ENCODE results near the gene ATP5MG. TPM values are rescaled to one million over a fixed set of nuclear protein-coding genes. Genes with fewer than 3 reads are reported as not detected.

The ATP5MG gene
- polyA plus RNA-seq, 2 of the 4 experiments (the other 2 are of a cell fraction): 337 to 438 TPM

DNA sequence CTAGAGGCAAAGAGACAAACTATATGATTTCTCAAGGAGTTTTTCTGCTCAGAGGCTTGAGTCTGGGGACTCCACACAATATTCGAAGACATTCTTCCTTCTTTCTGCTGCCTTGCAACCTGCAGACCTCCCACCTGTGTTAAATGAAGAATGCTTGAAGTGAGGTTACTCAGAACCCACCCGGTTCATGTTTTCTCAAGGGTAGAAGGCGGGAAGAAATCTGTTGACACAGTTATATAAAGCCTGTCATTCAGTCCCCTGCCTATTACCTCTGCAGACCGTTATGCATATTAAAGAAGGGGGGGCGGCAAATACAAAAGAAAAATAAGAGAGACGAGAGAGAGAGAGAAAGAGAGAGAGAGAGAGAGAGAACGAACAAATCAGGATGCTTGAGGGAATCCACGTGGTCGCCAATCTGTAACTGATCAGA, 32.7 kb downstream of the ATP5MG start:
- FAIRE-seq (no peak), ATAC-seq (no peak), DNase-seq (ENCODE audit: low read depth in 1 of 2, low spot score in 1 of 2) (no peak)
- Histone ChIP-seq H3K4me3 (no peak overlapping the region), H3K9me3 (no peaks in the 10 kb centered on the region), H3K4me2 (peak overlapping the region; percentile 97; the same call in 2 of the 3 replicates), H3K27ac (no peak overlapping the region), H3K4me1 (peaks cover 11% of the 10 kb centered on the region; the same call in 2 of the 3 replicates)
- CTCF ChIA-PET: no interaction called here
- POLR2A ChIA-PET: no interaction called here
- 68% methylated on average over 9 of the region's 9 CpGs for WGBS (ENCODE audit: missing lambda C conversion rate)
- TF ChIP-seq, protein P1, sequence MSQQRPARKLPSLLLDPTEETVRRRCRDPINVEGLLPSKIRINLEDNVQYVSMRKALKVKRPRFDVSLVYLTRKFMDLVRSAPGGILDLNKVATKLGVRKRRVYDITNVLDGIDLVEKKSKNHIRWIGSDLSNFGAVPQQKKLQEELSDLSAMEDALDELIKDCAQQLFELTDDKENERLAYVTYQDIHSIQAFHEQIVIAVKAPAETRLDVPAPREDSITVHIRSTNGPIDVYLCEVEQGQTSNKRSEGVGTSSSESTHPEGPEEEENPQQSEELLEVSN (IDR thresholded peaks at IDR 0.05; ENCODE audit: borderline replicate concordance, low read depth): 0 out of 2 replicates have a peak, but pooled peaks have one; percentile 6
- no peak for TF ChIP-seq POLR2AphosphoS2 (conservative IDR thresholded peaks at IDR 0.05; ENCODE audit: low read length)

DNA sequence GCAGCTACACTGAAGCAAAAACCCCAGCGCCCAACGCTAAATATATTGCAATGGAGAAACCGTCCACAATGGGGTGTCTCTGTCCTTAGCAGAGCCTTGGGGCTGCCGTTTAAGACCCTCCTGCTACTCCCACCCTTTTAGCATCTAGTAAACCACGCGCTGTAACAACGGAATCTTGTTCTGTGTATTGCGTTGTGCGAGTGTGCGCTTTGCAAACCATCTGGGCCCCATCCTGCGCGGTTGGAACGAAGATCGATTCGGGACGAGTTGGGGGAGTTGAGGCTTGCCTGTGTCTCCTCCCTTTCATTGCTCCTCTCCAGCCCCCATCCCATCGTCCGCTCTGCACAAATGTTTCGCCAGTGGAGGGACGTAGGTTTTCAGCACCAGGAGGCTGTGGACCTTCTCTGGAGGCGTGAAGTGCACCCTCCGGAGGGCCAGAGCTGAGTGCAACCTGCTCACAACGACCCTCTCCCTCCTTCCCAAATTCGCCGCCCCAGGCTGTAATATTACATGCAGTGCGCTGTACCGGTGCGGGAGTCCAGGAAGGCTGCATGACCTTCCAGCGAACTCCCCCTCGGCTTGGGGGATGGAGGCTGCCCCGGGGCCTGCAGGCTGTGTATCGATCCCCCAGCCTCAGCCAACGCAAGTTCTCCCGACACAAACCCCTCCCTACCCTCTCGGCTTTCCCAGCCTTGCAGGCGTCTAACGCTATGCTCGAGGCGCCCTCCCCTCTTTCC, 33.3 kb downstream of the ATP5MG start:
- peaks cover 17% of the 10 kb centered on the region; the same call in 2 of the 3 replicates for H3K4me1 ChIP-seq
- H3K27ac ChIP-seq: peak overlapping the region; percentile 92 to 99
- CTCF ChIA-PET: interaction anchor here (0.8 to 1.2 kb wide), 3 partner anchors 54 to 237 kb away, joined by 3 to 4 read pairs (median 4); no protein-coding TSS in a partner anchor
- POLR2A ChIA-PET: interaction anchor here (0.9 to 1.1 kb wide), 2 partner anchors 13 to 33 kb away, joined by 3 read pairs; no protein-coding TSS in a partner anchor
- ATAC-seq (peak in 1 of 2 experiments; percentile 8; a peak in 3 of 6 replicates), DNase-seq (ENCODE audit: low read depth in 1 of 2, low spot score in 1 of 2) (no peak), FAIRE-seq (no peak)
- peak overlapping the region; percentile 97 for H3K4me2 ChIP-seq
- WGBS (ENCODE audit: missing lambda C conversion rate): 47% methylated on average over 35 of the region's 39 CpGs
- TF ChIP-seq, protein P2, sequence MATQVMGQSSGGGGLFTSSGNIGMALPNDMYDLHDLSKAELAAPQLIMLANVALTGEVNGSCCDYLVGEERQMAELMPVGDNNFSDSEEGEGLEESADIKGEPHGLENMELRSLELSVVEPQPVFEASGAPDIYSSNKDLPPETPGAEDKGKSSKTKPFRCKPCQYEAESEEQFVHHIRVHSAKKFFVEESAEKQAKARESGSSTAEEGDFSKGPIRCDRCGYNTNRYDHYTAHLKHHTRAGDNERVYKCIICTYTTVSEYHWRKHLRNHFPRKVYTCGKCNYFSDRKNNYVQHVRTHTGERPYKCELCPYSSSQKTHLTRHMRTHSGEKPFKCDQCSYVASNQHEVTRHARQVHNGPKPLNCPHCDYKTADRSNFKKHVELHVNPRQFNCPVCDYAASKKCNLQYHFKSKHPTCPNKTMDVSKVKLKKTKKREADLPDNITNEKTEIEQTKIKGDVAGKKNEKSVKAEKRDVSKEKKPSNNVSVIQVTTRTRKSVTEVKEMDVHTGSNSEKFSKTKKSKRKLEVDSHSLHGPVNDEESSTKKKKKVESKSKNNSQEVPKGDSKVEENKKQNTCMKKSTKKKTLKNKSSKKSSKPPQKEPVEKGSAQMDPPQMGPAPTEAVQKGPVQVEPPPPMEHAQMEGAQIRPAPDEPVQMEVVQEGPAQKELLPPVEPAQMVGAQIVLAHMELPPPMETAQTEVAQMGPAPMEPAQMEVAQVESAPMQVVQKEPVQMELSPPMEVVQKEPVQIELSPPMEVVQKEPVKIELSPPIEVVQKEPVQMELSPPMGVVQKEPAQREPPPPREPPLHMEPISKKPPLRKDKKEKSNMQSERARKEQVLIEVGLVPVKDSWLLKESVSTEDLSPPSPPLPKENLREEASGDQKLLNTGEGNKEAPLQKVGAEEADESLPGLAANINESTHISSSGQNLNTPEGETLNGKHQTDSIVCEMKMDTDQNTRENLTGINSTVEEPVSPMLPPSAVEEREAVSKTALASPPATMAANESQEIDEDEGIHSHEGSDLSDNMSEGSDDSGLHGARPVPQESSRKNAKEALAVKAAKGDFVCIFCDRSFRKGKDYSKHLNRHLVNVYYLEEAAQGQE (IDR thresholded peaks at IDR 0.05): peak; percentile 66; the same call in 1 of the 2 replicates
- TF ChIP-seq POLR2AphosphoS2 (conservative IDR thresholded peaks at IDR 0.05; ENCODE audit: low read length) (no peak), SREBF2 (IDR thresholded peaks at IDR 0.05) (no peak)
- H3K4me3 ChIP-seq: peak overlapping the region; percentile 95
- H3K9me3 ChIP-seq: no peaks in the 10 kb centered on the region

DNA sequence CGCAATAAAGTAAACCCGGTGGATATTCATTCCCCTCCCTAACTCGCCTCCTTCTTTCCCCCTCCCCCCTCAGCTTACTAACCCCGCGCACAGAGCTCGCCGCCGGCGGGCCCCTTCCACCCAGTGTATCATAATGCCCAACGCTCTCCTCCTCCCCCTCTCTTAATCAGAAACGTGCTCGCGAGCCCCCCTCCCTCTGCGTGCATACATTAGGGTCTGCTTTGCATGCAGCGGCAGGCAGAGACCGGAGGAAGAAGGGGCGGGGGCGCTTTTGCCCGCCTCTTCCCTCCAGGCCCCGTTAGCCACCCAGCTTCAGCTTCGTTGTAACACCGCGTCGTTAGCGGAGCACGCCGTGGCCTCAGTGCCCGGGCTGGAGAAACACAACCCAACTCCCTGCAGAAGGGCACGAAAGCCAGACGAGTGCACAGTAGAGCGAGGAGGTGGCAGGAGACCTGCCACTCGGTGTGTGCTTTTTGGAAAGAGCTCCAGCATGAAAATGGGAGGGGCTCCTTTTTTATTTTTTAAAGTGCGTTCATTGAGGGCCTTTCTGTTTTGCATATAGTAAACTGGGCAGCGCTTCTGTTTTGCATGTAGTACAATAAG, 34.0 kb downstream of the ATP5MG start:
- H3K9me3 ChIP-seq: no peaks in the 10 kb centered on the region
- peak; percentile 29 to 37 for DNase-seq (ENCODE audit: low read depth in 1 of 2, low spot score in 1 of 2)
- H3K4me1 ChIP-seq: peaks cover 22% of the 10 kb centered on the region; the same call in 2 of the 3 replicates
- FAIRE-seq: no peak
- peak overlapping the region; percentile 95 for H3K4me3 ChIP-seq
- ChIA-PET POLR2A (interaction anchor here (0.9 to 1.2 kb wide), 3 partner anchors 9 to 33 kb away, joined by 3 read pairs; no protein-coding TSS in a partner anchor), CTCF (interaction anchor here (0.8 to 1.2 kb wide), 3 partner anchors 53 to 237 kb away, joined by 3 to 4 read pairs (median 4); no protein-coding TSS in a partner anchor)
- ATAC-seq: peak; percentile 45 to 65
- H3K27ac ChIP-seq: peak overlapping the region; percentile 92 to 99
- peak overlapping the region; percentile 97 for H3K4me2 ChIP-seq
- 0% methylated on average over 8 of the region's 34 CpGs for WGBS (ENCODE audit: missing lambda C conversion rate)
- TF ChIP-seq, protein P3, sequence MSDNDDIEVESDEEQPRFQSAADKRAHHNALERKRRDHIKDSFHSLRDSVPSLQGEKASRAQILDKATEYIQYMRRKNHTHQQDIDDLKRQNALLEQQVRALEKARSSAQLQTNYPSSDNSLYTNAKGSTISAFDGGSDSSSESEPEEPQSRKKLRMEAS (IDR thresholded peaks at IDR 0.05): peak; percentile 32; the same call in 1 of the 2 replicates
- peak; percentile 51 for TF ChIP-seq POLR2A (IDR thresholded peaks at IDR 0.05; ENCODE audit: low read length)
- no peak for TF ChIP-seq NR3C1 (IDR thresholded peaks at IDR 0.05)

DNA sequence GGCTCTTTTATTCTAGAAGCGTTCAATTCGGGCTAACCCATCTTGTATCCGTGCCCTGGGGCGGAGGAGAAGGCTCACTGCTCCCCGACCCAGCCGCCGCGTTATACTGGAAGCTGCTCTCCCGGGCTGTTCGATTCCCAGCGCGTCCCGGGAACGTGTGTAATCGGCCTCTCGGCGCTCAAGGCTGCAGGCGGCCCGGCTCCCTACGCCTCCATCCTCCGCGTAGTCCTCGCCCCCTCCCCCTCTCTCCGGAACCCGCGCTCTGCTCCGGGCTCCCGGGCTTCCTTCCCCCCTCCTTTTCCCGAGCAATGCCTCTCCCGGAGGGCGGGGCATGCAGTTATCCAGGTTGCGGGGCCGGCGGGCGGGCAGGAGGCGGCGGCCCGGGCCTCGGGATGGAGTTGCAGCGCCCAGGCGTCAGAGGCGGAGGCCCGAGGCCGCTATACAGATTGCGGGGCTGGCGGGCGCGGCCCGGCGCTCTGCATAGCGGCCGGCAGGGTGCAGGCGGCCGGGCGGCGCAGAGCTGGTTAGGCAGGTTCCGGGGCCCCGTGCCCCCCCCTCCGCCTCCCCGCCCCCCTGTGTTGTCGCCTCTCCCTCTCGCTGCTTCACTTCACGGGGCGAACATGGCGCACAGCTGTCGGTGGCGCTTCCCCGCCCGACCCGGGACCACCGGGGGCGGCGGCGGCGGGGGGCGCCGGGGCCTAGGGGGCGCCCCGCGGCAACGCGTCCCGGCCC, 34.7 kb downstream of the ATP5MG start, which contains the start of gene KMT2A:
KMT2A (plus strand) TSS at position 600 of the 732 bp plus-strand sequence; CDS start at position 621, 21 bp downstream.
- ATAC-seq (peak; percentile 73 to 77), FAIRE-seq (no peak), DNase-seq (ENCODE audit: low read depth in 1 of 2, low spot score in 1 of 2) (peak; percentile 76 to 96)
- peak within 1 kb of the TSS; percentile 93 to 99 for H3K27ac ChIP-seq
- ChIA-PET CTCF (interaction anchor here (0.8 to 1.2 kb wide), 3 partner anchors 52 to 238 kb away, joined by 3 to 4 read pairs (median 4); no protein-coding TSS in a partner anchor), POLR2A (interaction anchor here (0.5 to 1.2 kb wide), 6 partner anchors 8 to 52 kb away, joined by 3 to 5 read pairs (median 3); no protein-coding TSS in a partner anchor)
- H3K4me1 ChIP-seq: peaks cover 26% of the 10 kb centered on the region; the same call in 2 of the 3 replicates
- 5% methylated on average over 8 of the region's 83 CpGs for WGBS (ENCODE audit: missing lambda C conversion rate)
- peak within 1 kb of the TSS; percentile 97 for H3K4me2 ChIP-seq
- peak within 1 kb of the TSS; percentile 95 for H3K4me3 ChIP-seq
- no peaks in the 10 kb centered on the region for H3K9me3 ChIP-seq
- TF ChIP-seq MYC (IDR thresholded peaks at IDR 0.05; ENCODE audit: borderline replicate concordance, low read length) (no peak), RAD21 (conservative IDR thresholded peaks at IDR 0.05 in 1 of 2, IDR thresholded peaks at IDR 0.05 in 1 of 2) (peak in 1 of 2 experiments; percentile 15; a peak in 1 of 5 replicates), JUN (IDR thresholded peaks at IDR 0.05) (peak; percentile 83 to 98; a peak in 4 of 5 replicates), SREBF2 (IDR thresholded peaks at IDR 0.05) (no peak), MAZ (IDR thresholded peaks at IDR 0.05; ENCODE audit: borderline replicate concordance, low read depth, low read length) (peak; percentile 21; the same call in 1 of the 2 replicates), TP53 (CRISPR knock-in tag; IDR thresholded peaks at IDR 0.05) (no peak)
- TF ChIP-seq, protein P2 (IDR thresholded peaks at IDR 0.05): no peak
- TF ChIP-seq, protein P4, sequence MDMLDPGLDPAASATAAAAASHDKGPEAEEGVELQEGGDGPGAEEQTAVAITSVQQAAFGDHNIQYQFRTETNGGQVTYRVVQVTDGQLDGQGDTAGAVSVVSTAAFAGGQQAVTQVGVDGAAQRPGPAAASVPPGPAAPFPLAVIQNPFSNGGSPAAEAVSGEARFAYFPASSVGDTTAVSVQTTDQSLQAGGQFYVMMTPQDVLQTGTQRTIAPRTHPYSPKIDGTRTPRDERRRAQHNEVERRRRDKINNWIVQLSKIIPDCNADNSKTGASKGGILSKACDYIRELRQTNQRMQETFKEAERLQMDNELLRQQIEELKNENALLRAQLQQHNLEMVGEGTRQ (IDR thresholded peaks at IDR 0.05): no peak

Measured in A549 (cell line).